Measurements from ENCODE around the gene USP48.

Gene USP48

DNA sequence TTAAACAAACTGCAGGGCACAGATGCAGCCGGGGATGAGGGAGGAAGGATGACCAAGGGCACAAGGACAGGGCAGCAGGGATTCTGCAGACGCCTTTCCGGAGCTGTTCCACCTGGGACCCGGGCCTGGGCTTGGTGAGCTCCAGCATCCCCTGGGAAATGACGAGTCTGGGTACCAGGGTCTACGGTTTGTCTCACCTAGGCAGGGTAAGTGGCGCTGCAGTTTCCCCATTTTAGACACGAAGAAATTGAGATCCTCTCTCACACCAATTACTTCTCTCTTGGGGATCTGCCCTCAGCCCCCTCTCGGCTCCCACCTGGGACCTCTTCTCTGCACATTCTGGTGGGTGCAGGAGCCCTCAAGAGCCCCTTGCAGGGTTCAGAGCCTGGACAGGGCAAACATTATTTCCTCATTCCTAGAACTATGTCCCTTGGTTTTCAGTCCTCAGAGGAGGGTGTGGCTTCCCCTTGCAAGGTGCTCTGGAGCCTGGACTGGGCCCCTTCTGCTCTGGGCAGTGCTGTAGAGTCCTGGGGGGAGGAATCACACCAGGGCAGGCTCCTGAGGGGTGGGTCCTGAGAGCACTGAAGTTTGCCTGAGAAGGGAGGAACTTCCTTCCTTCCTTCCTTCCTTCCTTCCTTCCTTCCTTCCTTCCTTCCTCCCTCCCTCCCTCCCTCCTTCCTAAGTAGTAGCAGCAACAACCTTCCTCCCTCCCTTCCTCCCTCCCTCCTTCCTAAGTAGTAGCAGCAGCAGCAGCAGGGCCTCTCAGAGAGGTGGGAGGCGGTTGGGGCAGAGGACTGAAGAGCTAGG is 129.8 kb downstream of the USP48 start:
- DNase-seq (ENCODE audit: low spot score), result no peak

GRCh38 chr1:21652101-21652936 is 130.6 kb downstream of the USP48 start:
- DNase-seq (ENCODE audit: low spot score), result no peak

GRCh38 chr1:21651214-21652042 is 131.5 kb downstream of the USP48 start:
- no peak for DNase-seq (ENCODE audit: low spot score)

DNA sequence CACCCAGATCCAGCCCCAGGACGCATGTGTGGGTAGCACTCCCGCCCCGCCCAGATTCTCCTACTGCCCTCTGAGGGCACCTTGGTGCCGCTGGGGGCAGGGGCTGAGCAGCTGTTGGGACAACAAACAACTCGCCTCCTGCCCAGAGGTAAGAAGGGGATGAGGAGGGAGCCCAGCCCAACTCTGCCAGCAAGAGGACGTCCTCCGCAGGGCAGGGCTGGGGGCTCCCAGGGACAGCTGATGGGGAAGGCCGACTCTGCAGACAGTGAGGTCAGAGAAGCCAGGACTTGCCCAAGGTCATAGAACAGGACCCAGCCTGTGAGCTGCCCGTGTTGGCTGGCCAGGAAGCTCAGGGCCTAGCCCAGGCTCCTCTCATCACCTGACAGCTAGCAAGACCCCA is 132.5 kb downstream of the USP48 start:
- DNase-seq (ENCODE audit: low spot score), result no peak

DNA sequence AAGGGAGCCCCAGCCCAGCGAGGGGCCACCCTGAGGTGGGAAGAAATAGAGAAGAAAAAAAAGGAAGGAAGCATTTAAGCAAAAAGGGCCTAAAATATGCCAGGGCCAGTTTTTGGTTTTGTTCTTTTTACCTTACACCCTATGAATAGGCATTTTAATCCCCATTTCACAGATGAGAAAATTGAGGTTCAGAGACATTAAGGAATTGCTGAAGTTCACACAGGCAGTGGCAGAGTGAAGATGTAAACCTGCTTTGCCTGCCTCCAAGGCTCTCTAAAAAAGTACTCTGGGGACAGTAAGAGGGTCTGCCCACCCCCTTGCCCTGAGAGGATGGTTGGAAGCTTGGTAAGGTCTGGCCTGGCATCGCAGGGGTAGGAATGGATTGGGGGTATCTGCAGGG is 133.6 kb downstream of the USP48 start:
- DNase-seq (ENCODE audit: low spot score), result no peak

DNA sequence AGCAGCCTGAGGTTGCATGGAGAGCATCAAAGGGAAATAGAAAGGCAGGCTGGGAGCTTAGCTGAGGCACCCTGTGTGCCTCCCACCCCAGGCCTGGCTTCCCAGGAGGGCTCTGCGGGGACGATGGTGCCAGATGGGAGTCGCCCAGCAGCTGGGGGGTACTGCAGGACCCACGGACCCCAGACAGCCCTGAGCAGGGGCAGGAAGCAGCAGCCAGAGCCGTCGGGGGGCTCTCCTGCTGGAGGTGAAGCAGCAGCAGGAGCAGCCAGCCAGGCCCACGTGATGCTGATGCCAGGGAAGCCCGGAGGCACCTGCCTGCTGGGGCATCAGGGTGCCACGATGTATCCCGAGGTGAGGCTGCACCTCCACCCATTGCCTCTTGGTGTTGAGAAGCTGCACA is 134.2 kb downstream of the USP48 start:
- no peak for DNase-seq (ENCODE audit: low spot score)

DNA sequence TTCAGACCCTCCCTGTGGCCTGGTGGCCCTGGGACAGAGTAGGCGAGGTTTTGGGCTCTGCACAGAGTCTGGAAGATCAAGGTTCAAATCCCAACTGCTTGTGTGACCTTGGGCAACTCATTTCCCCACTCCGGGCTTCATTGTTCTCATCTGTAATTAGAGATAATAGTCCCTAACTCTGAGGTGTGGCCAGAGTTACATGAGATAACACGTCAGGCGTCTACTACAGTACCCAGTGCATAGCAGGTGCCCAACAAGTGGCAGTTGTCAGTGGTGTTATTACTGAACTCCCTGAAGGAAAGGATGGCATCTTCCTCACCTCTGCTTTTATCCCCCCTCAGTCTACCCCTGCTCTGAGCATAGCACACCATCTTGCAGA is 134.6 kb downstream of the USP48 start:
- no peak for DNase-seq (ENCODE audit: low spot score)

DNA sequence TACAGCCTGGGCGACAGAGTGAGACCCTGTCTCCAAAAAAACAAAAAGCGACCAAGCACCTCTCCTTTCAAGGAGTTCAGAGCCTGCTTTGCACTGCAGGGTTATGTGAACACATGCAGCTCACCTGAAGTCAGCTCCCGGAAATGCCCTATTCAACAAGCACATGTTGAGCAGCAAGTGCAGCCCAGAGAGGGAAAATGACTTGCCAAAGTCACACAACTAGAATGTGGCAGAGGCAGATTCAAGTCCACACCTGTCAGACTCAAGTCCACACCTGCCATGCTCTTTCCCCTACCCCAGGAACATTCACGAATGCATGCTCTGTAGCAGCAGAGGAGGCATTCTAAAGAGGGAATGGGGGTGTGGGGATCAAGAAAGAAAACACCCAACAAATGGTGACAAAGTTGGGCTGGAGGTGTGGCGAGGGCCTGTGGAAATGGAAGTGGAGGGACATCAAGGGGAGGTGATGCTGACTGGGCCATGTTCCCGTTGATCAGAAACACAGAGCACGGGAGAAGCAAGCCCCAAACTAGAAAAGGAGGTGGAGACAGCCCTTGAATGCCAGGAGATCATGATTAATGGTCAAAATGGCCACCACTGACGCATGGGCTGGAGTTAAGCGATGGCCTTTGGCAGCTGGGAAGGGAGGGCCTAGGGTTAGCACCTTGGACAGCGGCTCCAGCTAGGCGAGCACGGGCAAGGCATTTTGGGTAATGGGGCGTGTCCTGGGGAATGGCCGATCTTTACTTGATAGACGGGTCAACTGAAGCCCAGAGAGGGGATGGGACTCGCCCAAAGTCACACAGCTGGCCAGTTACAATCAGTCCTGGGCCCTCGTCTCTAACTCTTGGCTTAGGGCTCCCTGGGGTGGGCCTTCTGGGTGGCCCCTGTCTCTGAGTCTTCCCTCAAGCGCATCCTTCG is 135.3 kb downstream of the USP48 start:
- peak; percentile 70 for DNase-seq (ENCODE audit: low spot score)

DNA sequence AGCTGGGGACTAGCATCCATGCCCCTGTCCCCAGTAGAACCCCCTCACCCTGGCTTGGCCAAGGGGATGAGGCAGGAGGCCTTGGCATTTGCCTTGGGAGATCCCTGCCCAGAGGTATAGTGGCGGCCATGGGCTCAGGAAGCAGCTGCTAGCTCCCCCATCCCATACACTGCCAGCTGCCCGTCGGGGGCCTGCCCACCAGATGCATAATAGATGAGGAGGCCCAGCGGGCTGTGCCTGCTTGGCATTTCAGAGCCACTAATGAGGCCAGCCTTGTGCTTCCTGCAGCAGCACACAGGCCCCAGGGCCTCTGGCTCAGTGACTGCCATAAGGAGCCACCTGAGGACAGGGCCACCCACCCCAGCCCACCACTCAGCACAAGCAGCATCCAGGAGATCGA is 137.4 kb downstream of the USP48 start:
- DNase-seq (ENCODE audit: low spot score), result no peak

GRCh38 chr1:21644906-21645305 is 138.0 kb downstream of the USP48 start:
- no peak for DNase-seq (ENCODE audit: low spot score)

- no peak for DNase-seq (ENCODE audit: low spot score)
Measured at GRCh38 chr1:21644348-21644747, 138.6 kb downstream of the USP48 start.

DNA sequence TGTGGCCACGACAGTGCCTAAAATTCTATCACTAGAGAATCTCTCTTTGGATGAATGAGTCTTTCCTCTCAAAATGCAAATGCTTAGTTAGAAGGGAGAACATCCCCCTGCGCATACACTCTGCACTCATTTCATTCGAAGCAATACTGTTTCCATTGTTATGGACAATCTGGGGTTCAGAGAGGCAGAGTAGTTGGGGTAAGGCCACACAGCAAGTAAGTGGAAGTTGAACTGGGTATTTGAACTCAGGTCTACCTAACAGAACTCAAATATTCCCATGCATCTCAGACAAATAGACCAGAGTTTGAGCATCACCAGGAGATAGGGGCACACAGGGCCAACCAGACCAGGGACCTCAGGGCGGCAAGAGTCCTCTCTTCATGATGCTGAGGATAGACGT is 139.3 kb downstream of the USP48 start:
- no peak for DNase-seq (ENCODE audit: low spot score)

- no peak for DNase-seq (ENCODE audit: low spot score)
Measured at GRCh38 chr1:21641967-21642739, 140.8 kb downstream of the USP48 start.

GRCh38 chr1:21641537-21641936 is 141.4 kb downstream of the USP48 start:
- no peak for DNase-seq (ENCODE audit: low spot score)

DNA sequence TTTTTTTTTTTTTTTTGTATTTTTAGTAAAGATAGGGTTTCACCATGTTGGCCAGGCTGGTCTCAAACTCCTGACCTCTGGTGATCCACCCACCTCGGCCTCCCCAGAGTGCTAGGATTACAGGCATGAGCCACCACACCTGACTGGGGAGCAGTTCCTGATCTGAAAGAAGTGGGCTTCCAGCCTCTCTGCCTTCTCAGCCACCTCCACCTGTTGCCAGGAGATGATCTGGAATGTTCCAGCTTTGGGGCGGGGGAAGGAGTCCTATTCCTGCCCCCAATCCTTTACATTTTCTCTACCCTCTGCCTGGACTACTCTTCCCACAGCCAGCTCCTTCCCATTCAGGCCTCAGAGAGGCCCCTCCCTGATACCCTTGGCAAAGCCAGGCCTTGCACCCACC is 141.9 kb downstream of the USP48 start:
- no peak for DNase-seq (ENCODE audit: low spot score)

DNA sequence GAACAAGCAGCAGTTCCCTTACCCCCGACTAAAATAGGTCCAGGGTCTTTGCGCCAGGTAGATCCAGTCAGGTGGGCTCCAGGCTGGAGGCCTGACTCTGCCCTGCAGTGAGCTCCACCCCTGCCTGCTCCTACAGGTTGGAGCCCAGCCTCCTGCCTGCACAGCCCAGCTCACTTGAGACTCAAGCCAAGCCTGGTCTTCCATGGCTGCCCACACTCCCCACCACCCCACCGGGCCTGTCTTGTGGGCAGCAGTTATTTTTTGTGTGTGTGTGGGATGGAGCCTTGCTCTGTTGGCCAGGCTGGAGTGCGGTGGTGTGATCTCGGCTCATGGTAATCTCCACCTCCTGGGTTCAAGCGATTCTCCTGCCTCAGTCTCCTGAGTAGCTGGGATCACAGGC is 142.3 kb downstream of the USP48 start:
- DNase-seq (ENCODE audit: low spot score), result no peak

DNA sequence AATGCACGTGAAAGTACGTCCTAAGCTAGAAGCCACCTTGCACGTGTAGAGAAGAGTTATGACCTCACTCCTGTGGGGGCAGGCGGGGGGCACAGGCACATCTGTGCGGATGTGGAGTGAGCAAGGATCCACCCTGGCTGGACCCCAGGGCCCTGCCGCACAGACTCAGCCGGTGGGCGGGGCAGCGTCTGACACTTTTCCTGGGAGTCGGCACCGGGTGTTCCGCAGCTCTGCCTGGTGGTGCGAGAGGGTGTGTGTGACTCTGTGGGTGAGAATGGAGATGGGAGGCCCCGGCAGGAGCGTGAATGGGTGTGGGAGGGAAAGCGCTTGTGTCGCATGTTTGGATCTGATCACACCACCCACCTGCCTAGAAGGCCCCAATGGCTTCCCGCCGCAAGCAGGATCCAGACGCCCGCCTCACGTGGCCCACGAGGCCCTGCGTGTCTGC is 143.3 kb downstream of the USP48 start:
- no peak for DNase-seq (ENCODE audit: low spot score)

DNA sequence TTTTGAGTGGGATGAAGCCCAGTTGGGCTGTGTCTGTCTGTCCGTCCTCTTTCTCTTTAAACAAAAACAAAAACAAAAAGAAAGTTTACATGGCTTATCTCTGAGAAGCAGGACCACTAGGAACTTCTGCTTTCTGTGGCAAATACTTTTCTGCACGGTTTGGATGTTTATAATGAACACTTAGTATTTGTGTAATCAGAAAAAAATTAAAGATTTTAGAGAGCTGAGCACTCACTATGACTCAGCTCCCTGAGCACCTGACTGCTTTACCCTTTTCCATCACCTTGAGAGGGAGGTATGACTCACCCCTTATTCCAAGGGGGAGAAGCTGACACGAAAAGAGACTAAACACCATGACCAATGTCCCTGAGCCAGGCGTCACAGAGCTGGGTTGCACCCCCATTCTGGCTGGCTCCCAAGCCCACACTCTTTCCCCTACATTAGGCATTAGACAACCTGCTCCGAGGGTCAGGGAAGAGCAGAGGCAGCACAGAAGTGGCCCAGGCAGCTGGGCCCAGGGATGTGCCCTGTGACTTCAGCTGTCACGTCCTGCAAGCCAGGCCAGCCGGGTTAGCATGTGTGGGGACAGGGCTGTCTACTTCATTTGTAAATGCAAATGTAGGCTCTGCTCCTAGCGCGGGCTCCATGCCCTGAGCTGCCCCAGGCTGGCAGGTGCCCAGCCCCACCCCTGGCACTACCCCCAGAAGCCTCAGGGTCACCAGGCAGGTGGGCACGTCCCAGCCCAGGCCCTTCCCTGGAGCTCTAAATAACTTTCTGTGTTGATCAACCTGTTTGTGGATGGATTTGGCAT is 144.2 kb downstream of the USP48 start:
- DNase-seq (ENCODE audit: low spot score), result no peak

- no peak for DNase-seq (ENCODE audit: low spot score)
Measured at GRCh38 chr1:21637514-21637913, 145.4 kb downstream of the USP48 start.

DNA sequence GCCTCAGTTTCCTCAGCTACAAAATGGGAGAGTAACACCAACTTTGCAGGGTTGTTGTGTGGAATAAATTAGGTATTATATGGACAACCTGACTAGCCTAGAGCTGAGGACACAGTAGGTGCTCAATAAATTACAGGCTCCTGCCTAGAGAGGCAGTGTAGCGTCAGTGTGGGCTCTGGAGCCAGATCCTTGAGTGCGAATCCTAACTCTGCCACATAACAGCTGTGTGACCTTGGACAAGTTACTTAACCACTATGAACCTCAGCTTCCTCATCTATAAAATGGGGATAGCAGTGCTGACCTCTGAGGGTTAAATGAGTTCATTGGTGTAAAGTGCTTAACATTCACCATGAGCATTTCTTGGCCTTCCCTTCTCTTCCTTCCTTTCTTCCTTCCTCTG is 146.9 kb downstream of the USP48 start:
- no peak for DNase-seq (ENCODE audit: low spot score)

Data from NAMALWA (cell line).